HEK293T (cell line): Measurements from ENCODE around the gene NMNAT2.
"Not testable (repeated sequence)": the region's sequence is repeated elsewhere in the genome, so short reads cannot be mapped to it uniquely, and the experiment has no call there.

ENCODE experiments used
- ARNT ChIP-seq: fragments of 450-650 bp; IDR thresholded peaks from 2 replicates; pipeline ENCODE4 v1.6.1; 2017; ENCODE audit warnings: mild to moderate bottlenecking
- FOXM1 ChIP-seq: fragments of 450-650 bp; IDR thresholded peaks from 2 replicates; pipeline ENCODE4 v1.6.1; 2017; ENCODE audit warnings: mild to moderate bottlenecking, borderline replicate concordance
- PKNOX1 ChIP-seq: fragments of 450-650 bp; IDR thresholded peaks from 2 replicates; pipeline ENCODE4 v1.6.1; 2016
- SP1 ChIP-seq: fragments of 450-650 bp; IDR thresholded peaks from 2 replicates; pipeline ENCODE4 v1.6.1; 2017
- TARDBP ChIP-seq: fragments of 450-650 bp; IDR thresholded peaks from 2 replicates; pipeline ENCODE4 v1.6.1; 2016

DNA sequence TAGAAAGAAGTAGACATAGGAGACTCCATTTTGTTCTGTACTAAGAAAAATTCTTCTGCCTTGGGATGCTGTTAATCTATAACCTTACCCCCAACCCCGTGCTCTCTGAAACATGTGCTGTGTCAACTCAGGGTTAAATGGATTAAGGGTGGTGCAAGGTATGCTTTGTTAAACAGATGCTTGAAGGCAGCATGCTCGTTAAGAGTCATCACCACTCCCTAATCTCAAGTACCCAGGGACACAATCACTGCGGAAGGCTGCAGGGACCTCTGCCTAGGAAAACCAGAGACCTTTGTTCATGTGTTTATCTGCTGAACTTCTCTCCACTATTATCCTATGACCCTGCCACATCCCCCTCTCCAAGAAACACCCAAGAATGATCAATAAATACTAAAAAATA lies 9.4 kb upstream of the NMNAT2 start:
- not testable (repeated sequence) for TF ChIP-seq SP1, FOXM1, ARNT, TARDBP, PKNOX1
